Panc1 (cell line): ENCODE results near the gene NEO1. TPM values are rescaled to one million over a fixed set of nuclear protein-coding genes. Genes with fewer than 3 reads are reported as not detected.

Experiments
- ATAC-seq: fragments of 200-7000 bp; cut with Tn5 transposase; 2 replicates; pipeline ENCODE4 v1.9.1; 2020; ENCODE audit warnings: mild to moderate bottlenecking, moderate library complexity
- BruUV-seq: library from RNA; stranded (reverse); fragments of 400-500 nt; replicated peaks from 2 replicates; lab custom pipeline; 2021; lab: Mats Ljungman, UMichigan
- CTCF ChIA-PET: fragments of 300-600 bp; sonication (Branson Sonifier 250); formaldehyde crosslinking; loops from one replicate; lab custom pipeline; 2022; ENCODE audit warnings: antibody characterized with exemption; lab: Charles Lee
- POLR2A ChIA-PET: fragments of 300-600 bp; sonication (Branson Sonifier 250); formaldehyde crosslinking; loops from one replicate; lab custom pipeline; 2022; ENCODE audit warnings: antibody characterized with exemption; lab: Charles Lee
- DNase-seq: peaks from one replicate; pipeline ENCODE4 v3.0.0-alpha.2; 2010; ENCODE audit warnings: low read depth, low spot score
- H3K27ac ChIP-seq: 2 replicates; pipeline ENCODE4 v1.5.1; 2011; ENCODE audit warnings: mild to moderate bottlenecking, low read length, inconsistent platforms
- H3K27me3 ChIP-seq: fragments of 200-500 bp; sonication (Bioruptor generic); 2 replicates; pipeline ENCODE4 v1.6.0; 2014; ENCODE audit warnings: low read length, inconsistent platforms; ENCODE audit not compliant: control insufficient read depth, insufficient read depth
- H3K36me3 ChIP-seq: fragments of 200-500 bp; sonication (Bioruptor generic); 2 replicates; pipeline ENCODE4 v1.5.1; 2014; ENCODE audit warnings: inconsistent platforms, mild to moderate bottlenecking, low read length, moderate library complexity; ENCODE audit not compliant: control insufficient read depth, insufficient read depth
- H3K4me1 ChIP-seq: 2 replicates; pipeline ENCODE4 v1.5.1; 2011; ENCODE audit warnings: inconsistent platforms, mild to moderate bottlenecking, low read length, moderate library complexity; ENCODE audit not compliant: control insufficient read depth, insufficient read depth
- H3K4me3 ChIP-seq, 2 experiments: 2 replicates each; pipeline ENCODE4 v1.5.1; 2011 to 2012; ENCODE audit warnings: low read depth in 2 of 2, low read length in 2 of 2, mild to moderate bottlenecking in 2 of 2, inconsistent platforms in 1 of 2, moderate library complexity in 1 of 2
- H3K9me3 ChIP-seq: fragments of 200-500 bp; sonication (Bioruptor generic); 2 replicates; pipeline ENCODE4 v1.5.1; 2014; ENCODE audit warnings: low read depth, mild to moderate bottlenecking, inconsistent platforms, low read length, moderate library complexity; ENCODE audit not compliant: control insufficient read depth, insufficient read depth
- POLR2AphosphoS5 ChIP-seq: IDR thresholded peaks from 2 replicates; pipeline ENCODE4 v1.6.1; 2012; ENCODE audit warnings: mild to moderate bottlenecking, low read depth, low read length, moderate library complexity
- SIN3A ChIP-seq: IDR thresholded peaks from 2 replicates; pipeline ENCODE4 v1.6.1; 2012; ENCODE audit warnings: low read depth, mild to moderate bottlenecking, low read length, moderate library complexity, borderline replicate concordance; ENCODE audit not compliant: insufficient read depth
- TCF7L2 ChIP-seq: IDR thresholded peaks from 2 replicates; pipeline ENCODE4 v1.6.1; 2011; ENCODE audit warnings: mild to moderate bottlenecking, low read depth, low read length, inconsistent platforms
- in situ Hi-C: cut with HindIII; loops from 2 replicates; pipeline ENCODE4 v1.10.0; 2016; ENCODE audit warnings: low sequenced_read_pairs, low pct_unique_long_range_greater_than_20kb
- intact Hi-C: fragments of 100-400 bp; cut with micrococcal nuclease; formaldehyde crosslinking; loops from one replicate; pipeline ENCODE4 v1.10.0; 2022; ENCODE audit not compliant: unreplicated experiment
- total RNA-seq: library from RNA; stranded (reverse); gene quantifications from one replicate; pipeline ENCODE4 v1.2.1, GENCODE V29; 2021; ENCODE audit not compliant: unreplicated experiment
- TF ChIP-seq, protein P1 (sequence below): fragments of 450-650 bp; IDR thresholded peaks from 2 replicates; pipeline ENCODE4 v1.5.1; 2017; ENCODE audit warnings: mild to moderate bottlenecking
- TF ChIP-seq, protein P2 (sequence below), 2 experiments: IDR thresholded peaks; 2 replicates each; pipeline ENCODE4 v1.6.1; 2011 to 2012; ENCODE audit warnings: low read depth in 2 of 2, control low read depth in 1 of 2, low read length in 1 of 2, mild to moderate bottlenecking in 1 of 2, moderate library complexity in 1 of 2; ENCODE audit not compliant: insufficient read depth in 1 of 2

Gene NEO1
- total RNA-seq, 1 experiment from 2014 or later: 7.5 TPM

DNA sequence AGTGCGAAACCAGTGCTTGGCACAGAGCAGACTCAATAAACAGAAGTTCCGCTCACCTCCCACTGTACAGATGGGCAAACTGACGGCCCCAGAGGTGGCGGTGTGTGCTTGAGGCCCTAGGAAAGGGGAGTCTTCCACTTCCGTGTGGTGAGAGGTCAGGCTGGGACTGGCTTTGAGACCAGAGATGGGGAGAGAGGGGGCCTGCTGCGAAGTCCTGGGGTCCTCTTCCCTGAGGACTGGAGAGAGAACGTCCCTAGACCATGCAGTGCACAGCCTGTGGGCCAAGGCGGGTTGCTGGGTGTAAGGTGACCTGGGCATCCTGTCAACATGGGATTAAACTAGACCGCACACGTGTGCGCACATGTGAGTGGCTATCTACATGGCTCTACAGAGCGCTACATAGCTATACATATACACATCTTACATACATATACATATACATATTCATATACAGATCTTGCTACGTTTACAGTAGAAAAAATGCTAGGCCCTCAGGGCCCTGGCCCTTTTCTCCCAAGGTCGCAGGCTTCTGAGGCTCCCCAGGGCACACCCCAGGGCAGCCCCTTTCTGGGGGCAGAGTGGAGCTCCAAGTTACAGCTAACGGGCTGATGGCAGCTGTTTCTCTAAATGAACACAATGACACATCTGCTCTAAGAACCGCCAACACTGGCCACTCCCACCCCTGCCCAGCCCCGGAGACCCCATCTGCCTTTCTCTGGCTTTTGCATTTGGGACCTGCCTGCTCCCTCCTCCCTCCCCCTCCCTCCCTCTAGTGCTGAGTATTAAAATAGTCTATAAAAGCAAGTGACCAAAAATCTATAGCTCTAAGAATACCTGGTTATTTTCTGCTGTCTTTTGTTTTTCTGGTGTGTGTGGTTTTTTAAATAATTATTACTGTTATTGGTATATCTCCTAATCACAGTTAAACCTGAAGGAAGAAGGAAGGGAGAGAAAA is 269.5 kb downstream of the NEO1 start:
- TF ChIP-seq, protein P1, sequence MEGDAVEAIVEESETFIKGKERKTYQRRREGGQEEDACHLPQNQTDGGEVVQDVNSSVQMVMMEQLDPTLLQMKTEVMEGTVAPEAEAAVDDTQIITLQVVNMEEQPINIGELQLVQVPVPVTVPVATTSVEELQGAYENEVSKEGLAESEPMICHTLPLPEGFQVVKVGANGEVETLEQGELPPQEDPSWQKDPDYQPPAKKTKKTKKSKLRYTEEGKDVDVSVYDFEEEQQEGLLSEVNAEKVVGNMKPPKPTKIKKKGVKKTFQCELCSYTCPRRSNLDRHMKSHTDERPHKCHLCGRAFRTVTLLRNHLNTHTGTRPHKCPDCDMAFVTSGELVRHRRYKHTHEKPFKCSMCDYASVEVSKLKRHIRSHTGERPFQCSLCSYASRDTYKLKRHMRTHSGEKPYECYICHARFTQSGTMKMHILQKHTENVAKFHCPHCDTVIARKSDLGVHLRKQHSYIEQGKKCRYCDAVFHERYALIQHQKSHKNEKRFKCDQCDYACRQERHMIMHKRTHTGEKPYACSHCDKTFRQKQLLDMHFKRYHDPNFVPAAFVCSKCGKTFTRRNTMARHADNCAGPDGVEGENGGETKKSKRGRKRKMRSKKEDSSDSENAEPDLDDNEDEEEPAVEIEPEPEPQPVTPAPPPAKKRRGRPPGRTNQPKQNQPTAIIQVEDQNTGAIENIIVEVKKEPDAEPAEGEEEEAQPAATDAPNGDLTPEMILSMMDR: no peak
- TF ChIP-seq TCF7L2 (no peak), POLR2AphosphoS5 (no peak), SIN3A (no peak)
- TF ChIP-seq, protein P2, sequence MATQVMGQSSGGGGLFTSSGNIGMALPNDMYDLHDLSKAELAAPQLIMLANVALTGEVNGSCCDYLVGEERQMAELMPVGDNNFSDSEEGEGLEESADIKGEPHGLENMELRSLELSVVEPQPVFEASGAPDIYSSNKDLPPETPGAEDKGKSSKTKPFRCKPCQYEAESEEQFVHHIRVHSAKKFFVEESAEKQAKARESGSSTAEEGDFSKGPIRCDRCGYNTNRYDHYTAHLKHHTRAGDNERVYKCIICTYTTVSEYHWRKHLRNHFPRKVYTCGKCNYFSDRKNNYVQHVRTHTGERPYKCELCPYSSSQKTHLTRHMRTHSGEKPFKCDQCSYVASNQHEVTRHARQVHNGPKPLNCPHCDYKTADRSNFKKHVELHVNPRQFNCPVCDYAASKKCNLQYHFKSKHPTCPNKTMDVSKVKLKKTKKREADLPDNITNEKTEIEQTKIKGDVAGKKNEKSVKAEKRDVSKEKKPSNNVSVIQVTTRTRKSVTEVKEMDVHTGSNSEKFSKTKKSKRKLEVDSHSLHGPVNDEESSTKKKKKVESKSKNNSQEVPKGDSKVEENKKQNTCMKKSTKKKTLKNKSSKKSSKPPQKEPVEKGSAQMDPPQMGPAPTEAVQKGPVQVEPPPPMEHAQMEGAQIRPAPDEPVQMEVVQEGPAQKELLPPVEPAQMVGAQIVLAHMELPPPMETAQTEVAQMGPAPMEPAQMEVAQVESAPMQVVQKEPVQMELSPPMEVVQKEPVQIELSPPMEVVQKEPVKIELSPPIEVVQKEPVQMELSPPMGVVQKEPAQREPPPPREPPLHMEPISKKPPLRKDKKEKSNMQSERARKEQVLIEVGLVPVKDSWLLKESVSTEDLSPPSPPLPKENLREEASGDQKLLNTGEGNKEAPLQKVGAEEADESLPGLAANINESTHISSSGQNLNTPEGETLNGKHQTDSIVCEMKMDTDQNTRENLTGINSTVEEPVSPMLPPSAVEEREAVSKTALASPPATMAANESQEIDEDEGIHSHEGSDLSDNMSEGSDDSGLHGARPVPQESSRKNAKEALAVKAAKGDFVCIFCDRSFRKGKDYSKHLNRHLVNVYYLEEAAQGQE (IDR thresholded peaks at IDR 0.05; ENCODE audit: insufficient read depth in 1 of 2, low read depth in 2 of 2, low read length in 1 of 2): no peak
- H3K9me3 ChIP-seq: no peaks in the 10 kb centered on the region
- H3K4me3 ChIP-seq: no peak overlapping the region
- no TSS peak for BruUV-seq
- in situ Hi-C loops: no loop called here
- no peak for DNase-seq
- no peak for ATAC-seq
- ChIA-PET CTCF (interaction anchor here (0.6 to 0.7 kb wide), 3 partner anchors 383 to 1540 kb away, joined by 3 to 5 read pairs (median 3); no protein-coding TSS in a partner anchor), POLR2A (no interaction called here)
- intact Hi-C loops: no loop called here
- H3K36me3 ChIP-seq: no peaks in the 10 kb centered on the region
- H3K27me3 ChIP-seq: no peaks in the 10 kb centered on the region
- H3K27ac ChIP-seq: no peak overlapping the region
- no peaks in the 10 kb centered on the region for H3K4me1 ChIP-seq

DNA sequence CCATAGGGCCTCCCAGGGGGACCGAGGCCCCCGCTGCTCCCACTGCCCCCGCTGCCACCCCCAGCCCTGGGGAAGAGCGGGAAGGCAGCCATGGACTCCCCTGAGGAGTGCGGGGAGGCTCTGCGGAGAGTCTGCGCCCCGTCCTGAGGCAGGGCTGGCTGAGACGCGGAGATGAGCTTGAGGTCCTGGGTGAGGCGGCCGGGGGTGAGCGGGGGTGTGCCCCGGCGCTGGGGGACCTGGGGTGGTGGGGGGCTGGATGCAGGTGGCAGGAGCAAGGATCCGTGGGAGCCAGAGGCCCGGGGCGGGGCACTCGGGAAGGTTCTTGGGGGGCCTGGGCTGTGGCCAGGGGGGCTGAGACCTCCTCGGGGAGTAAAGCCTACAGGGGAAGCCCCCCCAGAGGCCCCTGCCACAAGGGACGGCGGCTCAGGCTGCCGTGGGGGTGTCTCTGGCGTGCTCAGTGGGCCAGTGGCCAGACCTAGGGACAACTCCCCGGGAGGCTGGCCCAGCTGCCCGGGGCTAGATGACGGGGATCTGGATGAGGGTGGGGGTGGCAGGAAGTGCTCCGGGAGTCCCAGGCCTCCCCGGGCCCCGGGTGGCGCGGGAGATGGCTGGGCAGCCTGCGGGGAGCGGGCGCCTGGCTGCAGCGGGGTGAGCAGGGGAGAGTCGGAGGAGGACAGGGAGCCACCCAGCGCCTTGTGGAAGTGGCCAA is 270.6 kb downstream of the NEO1 start:
- no peak for ATAC-seq

More for the DNA sequence above, 270.6 kb downstream of the NEO1 start:
- H3K4me1 ChIP-seq: no peaks in the 10 kb centered on the region
- no peaks in the 10 kb centered on the region for H3K27me3 ChIP-seq
- in situ Hi-C loops (no loop called here), intact Hi-C loops (no loop called here)
- no peak overlapping the region for H3K4me3 ChIP-seq
- TF ChIP-seq TCF7L2: no peak
- TF ChIP-seq, protein P2 (IDR thresholded peaks at IDR 0.05; ENCODE audit: insufficient read depth in 1 of 2, low read depth in 2 of 2, low read length in 1 of 2): no peak
- no peak for TF ChIP-seq POLR2AphosphoS5
- TF ChIP-seq SIN3A: no peak
- TF ChIP-seq, protein P1: no peak
- no peak for DNase-seq
- ChIA-PET POLR2A (no interaction called here), CTCF (interaction anchor here (0.6 kb wide), 1 partner anchor 558 kb away, joined by 5 read pairs; no protein-coding TSS in a partner anchor)
- H3K9me3 ChIP-seq: no peaks in the 10 kb centered on the region
- no peak overlapping the region for H3K27ac ChIP-seq
- no TSS peak for BruUV-seq
- no peaks in the 10 kb centered on the region for H3K36me3 ChIP-seq
